Breast epithelium (tissue), 4 donors: ENCODE data around the gene NAA25. TPM values are rescaled to one million over a fixed set of nuclear protein-coding genes. Genes with fewer than 3 reads are reported as not detected.
"Not testable (repeated sequence)": the region's sequence is repeated elsewhere in the genome, so short reads cannot be mapped to it uniquely, and the experiment has no call there.

Experiments used
- DNase-seq, 2 donors: peaks; one replicate each; pipeline ENCODE4 v3.0.0-alpha.2; 2019; ENCODE audit warnings: low spot score in 2 of 2
- H3K27ac ChIP-seq, 2 donors: fragments of 200-600 bp; sonication (generic) in 1 of 2; one replicate each; pipeline ENCODE4 v1.5.1; 2016 to 2019; ENCODE audit warnings: mild to moderate bottlenecking in 1 of 2
- H3K27me3 ChIP-seq, 2 donors: fragments of 200-600 bp; sonication (generic) in 1 of 2; one replicate each; pipeline versions ENCODE4 v1.5.1 to v1.6.0; 2017 to 2019; ENCODE audit warnings: control low read depth in 1 of 2, mild to moderate bottlenecking in 1 of 2
- H3K36me3 ChIP-seq: fragments of 200-600 bp; one replicate; pipeline ENCODE4 v1.5.1; 2019
- H3K4me1 ChIP-seq, 2 donors: fragments of 200-600 bp; sonication (generic); one replicate each; pipeline ENCODE4 v1.5.1; 2016 to 2019; ENCODE audit warnings: control low read depth in 1 of 2
- H3K4me3 ChIP-seq, 3 donors: fragments of 200-600 bp; sonication (generic); 1 replicate in 2 of 3; 2 replicates in 1 of 3; pipeline ENCODE4 v1.5.1; 2016 to 2019; ENCODE audit warnings: mild to moderate bottlenecking in 3 of 3, moderate library complexity in 2 of 3
- H3K9me3 ChIP-seq, 2 donors: fragments of 200-600 bp; sonication (generic) in 1 of 2; one replicate each; pipeline ENCODE4 v1.5.1; 2016 to 2019; ENCODE audit warnings: control low read depth in 1 of 2
- POLR2A ChIP-seq: fragments of 450-650 bp; IDR thresholded peaks from one replicate; pipeline ENCODE4 v1.6.1; 2016; ENCODE audit warnings: antibody characterized with exemption, mild to moderate bottlenecking, moderate library complexity
- POLR2AphosphoS5 ChIP-seq, 3 donors: sonication (generic); formaldehyde crosslinking; IDR thresholded peaks; one replicate each; pipeline ENCODE4 v1.6.1; 2017; ENCODE audit warnings: antibody characterized with exemption in 3 of 3
- intact Hi-C: fragments of 100-400 bp; cut with DNase I; formaldehyde crosslinking; loops from one replicate; pipeline ENCODE4 v1.15.1; 2023; ENCODE audit warnings: low total_unique reads
- total RNA-seq, 3 donors: library from RNA; depleted of rRNA; stranded (reverse); fragments of >200 nt; gene quantifications; one replicate each; pipeline ENCODE4 v1.1.0, GENCODE V29; 2016
- TF ChIP-seq, protein P1 (sequence below), 3 donors: fragments of 450-650 bp; IDR thresholded peaks; one replicate each; pipeline ENCODE4 v1.5.1; 2016 to 2017; ENCODE audit warnings: antibody characterized with exemption in 3 of 3, mild to moderate bottlenecking in 3 of 3, moderate library complexity in 3 of 3

The NAA25 gene
- total RNA-seq, 3 donors from 2014 or later: 16.8 to 48.3 (median 37.0) TPM

DNA sequence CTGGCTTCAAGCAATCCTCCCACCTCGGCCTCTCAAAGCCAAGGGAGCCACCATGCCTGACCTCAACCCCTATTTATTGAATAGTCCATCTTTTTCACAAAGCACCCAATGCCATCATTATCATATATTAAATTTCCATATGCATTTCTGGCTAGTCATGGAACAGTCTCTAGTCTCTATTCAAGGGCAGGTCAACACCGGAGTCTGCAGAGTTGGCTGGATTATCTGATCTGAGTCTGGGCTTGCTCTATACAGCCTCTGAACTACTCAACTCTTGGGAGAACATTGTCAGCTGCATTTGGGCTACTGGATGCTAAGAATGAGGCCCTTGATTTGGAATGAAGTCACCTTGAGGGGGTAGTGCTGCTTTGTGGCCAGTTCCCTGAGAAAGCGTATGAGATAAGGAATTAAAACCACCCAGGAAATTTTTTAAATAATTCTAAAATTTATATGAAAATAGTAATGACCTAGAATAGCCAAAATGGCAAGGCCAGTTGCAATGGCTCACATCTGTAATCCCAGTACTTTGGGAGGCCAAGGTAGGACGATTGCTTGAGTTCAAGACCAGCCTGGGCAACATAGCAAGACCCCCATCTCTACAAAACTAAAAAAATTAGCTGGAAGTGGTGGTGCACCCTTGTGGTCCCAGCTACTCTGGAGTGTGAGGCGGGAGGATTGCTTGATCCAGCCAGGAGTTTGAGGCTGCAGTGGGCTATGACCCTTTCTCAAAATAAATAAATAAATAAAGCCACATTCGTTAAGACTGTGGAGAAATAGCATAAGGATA lies 6.9 kb upstream of the NAA25 start:
- TF ChIP-seq, protein P1, sequence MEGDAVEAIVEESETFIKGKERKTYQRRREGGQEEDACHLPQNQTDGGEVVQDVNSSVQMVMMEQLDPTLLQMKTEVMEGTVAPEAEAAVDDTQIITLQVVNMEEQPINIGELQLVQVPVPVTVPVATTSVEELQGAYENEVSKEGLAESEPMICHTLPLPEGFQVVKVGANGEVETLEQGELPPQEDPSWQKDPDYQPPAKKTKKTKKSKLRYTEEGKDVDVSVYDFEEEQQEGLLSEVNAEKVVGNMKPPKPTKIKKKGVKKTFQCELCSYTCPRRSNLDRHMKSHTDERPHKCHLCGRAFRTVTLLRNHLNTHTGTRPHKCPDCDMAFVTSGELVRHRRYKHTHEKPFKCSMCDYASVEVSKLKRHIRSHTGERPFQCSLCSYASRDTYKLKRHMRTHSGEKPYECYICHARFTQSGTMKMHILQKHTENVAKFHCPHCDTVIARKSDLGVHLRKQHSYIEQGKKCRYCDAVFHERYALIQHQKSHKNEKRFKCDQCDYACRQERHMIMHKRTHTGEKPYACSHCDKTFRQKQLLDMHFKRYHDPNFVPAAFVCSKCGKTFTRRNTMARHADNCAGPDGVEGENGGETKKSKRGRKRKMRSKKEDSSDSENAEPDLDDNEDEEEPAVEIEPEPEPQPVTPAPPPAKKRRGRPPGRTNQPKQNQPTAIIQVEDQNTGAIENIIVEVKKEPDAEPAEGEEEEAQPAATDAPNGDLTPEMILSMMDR (IDR thresholded peaks at IDR 0.05): no peak
- no peak for TF ChIP-seq POLR2AphosphoS5 (IDR thresholded peaks at IDR 0.05)
- TF ChIP-seq POLR2A: no peak
- intact Hi-C loops: no loop called here
- no peaks in the 10 kb centered on the region for H3K9me3 ChIP-seq
- H3K36me3 ChIP-seq: no peaks in the 10 kb centered on the region
- no peak overlapping the region for H3K27ac ChIP-seq
- H3K27me3 ChIP-seq: no peaks in the 10 kb centered on the region
- H3K4me1 ChIP-seq: no peaks in the 10 kb centered on the region
- DNase-seq: peak in 1 of 2 donors; percentile 4
- no peak overlapping the region for H3K4me3 ChIP-seq

DNA sequence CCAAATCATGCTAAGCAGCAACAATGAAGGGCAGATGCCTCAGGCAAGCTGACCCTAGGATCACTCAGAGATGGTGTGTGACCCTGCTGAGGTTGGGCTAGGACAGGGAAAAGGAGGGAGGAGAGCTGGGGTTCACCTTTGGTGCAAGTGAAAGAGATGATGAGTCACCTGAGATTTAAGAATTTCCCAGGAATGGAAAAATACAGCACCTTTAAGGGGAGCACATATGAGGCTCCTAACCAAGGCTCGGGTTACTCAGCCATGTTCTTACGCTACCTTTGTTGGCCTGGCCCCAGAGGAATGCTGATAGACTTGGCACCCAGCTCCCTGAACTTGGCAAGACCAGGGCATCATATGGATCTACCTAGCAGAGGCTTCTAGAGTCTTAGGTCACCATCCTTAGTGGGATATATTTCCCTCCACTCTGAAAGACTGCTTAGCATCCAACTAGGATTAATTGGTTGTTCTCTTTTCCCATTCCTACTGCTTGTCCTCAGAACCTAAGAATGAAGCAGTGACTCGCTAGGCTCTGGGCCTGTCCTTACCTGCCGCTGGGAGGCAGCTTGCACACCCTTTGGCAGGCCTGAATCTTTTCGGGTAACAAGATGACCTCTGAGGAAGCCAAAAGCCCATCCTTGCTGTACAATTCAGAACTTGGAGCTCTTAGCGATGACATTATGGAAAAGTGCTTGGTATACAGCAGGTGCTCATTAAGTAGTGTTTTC lies 4.0 kb upstream of the NAA25 start:
- no peaks in the 10 kb centered on the region for H3K9me3 ChIP-seq
- intact Hi-C loops: no loop called here
- no peaks in the 10 kb centered on the region for H3K27me3 ChIP-seq
- no peaks in the 10 kb centered on the region for H3K36me3 ChIP-seq
- no peaks in the 10 kb centered on the region for H3K4me1 ChIP-seq
- DNase-seq: peak; percentile 48 to 67
- H3K4me3 ChIP-seq: no peak overlapping the region
- H3K27ac ChIP-seq: peak overlapping the region; percentile 50 to 75
- TF ChIP-seq, protein P1 (IDR thresholded peaks at IDR 0.05): no peak
- no peak for TF ChIP-seq POLR2A
- TF ChIP-seq POLR2AphosphoS5 (IDR thresholded peaks at IDR 0.05): no peak

DNA sequence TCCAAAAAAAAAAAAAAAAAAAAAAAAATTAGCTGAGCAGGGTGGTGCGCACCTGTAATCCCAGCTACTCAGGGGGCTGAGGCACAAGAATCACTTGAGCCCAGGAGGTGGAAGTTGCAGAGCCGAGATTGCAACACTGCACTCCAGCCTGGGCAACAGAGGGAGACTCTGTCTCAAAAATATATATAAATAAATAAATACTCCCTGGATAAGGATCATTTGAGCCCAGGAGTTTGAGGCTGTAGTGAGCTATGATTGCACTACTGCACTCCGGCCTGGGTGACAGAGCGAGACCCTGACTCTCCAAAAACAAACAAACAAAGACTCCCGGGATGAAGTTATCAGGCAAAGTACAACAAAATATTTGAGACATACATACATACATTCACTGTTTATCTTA lies 3.3 kb upstream of the NAA25 start:
- intact Hi-C loops: no loop called here
- Histone ChIP-seq H3K27ac (peak overlapping the region in 1 of 2 donors; percentile 75), H3K4me3 (no peak overlapping the region), H3K27me3 (no peaks in the 10 kb centered on the region), H3K9me3 (no peaks in the 10 kb centered on the region), H3K4me1 (no peaks in the 10 kb centered on the region), H3K36me3 (no peaks in the 10 kb centered on the region)
- DNase-seq: peak in 1 of 2 donors; percentile 16
- TF ChIP-seq POLR2AphosphoS5 (IDR thresholded peaks at IDR 0.05) (no peak), POLR2A (no peak)

DNA sequence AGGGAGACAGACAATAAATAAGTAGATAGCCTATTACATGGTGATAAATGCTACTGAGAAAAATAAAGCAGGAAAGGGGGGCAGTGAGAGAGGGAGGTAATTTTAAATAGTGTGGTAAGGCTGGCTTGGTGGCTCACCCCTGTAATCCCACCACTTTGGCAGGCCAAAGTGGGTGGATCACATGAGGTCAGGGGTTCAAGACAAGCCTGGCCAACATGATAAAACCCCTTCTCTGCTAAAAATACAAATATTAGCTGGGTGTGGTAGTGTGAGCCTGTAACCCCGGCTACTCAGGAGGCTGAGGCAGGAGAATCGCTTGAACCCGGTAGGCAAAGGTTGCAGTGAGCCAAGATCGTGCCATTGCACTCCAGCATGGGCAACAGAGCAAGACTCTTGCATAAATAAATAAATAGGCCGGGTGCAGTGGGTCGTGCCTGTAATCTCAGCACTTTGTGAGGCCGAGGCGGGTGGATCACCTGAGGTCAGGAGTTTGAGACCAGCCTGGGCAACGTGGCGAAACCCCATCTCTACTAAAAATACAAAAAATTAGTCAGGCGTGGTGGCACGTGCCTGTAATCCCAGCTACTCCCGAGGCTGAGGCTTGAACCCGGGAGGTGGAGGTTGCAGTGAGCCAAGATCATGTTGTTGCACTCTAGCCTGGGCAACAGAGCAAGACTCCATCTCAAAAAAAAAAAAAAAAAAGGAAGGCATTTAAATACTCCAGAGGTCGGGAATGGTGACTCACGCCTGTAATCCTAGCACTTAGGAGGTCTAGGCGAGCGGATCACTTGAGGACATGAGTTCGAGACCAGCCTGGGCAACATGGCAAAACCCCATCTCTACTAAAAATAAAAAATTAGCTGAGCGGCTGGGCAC lies 2.4 kb upstream of the NAA25 start:
- peak in 1 of 2 donors; percentile 9 for DNase-seq
- H3K4me3 ChIP-seq: not testable (repeated sequence)

DNA sequence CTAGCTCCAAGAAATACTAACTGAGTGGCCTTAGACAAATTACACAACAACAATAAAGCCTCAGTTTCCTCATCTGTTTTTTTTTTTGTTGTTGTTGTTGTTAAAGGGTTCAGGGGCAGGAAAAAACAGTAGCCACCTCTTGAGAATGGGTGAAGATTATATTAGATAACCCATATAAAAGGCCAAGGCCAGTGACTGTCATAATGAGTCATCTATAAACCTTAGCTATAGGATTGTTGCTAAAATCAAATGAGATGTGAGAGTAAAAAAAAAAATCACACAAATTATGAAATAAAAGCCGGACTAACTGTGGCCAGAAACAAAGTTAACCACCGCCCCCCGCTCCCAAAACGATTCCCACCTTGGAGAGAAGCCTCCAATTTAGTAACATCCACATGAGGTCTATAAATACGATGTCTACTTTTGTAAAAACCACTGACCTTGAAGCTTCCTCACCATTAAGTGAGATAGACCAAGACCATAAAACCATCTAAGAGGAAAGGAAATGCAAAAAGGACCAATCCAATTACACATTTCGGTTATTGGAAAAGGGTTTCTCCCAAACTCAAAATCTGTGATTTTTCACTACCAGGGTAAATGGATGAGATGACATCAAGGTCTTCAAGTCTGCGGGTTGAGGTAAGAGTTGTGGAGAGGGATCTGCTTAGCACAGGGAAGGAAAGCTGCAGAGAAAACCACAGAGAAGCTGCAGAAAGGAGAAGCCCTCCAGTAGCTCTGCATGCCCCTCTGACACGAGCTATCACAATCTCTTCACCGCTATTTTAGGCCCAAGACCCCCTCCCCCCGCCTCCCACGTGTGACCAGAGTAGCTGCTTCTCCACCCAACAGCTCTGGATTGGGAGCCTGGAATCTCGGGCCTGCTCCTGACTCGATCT lies 1.0 kb downstream of the NAA25 start:
- DNase-seq: peak in 1 of 2 donors; percentile 17
- TF ChIP-seq POLR2AphosphoS5 (IDR thresholded peaks at IDR 0.05) (no peak), POLR2A (no peak)
- TF ChIP-seq, protein P1 (IDR thresholded peaks at IDR 0.05): no peak
- peak overlapping the region; percentile 94 to 95 for H3K27ac ChIP-seq
- no peaks in the 10 kb centered on the region for H3K4me1 ChIP-seq
- no peaks in the 10 kb centered on the region for H3K36me3 ChIP-seq
- H3K9me3 ChIP-seq: no peaks in the 10 kb centered on the region
- intact Hi-C loops: no loop called here
- H3K27me3 ChIP-seq: no peaks in the 10 kb centered on the region
- H3K4me3 ChIP-seq: peak overlapping the region; percentile 66 to 92 (median 82)

More for the DNA sequence above, 2.4 kb upstream of the NAA25 start:
- H3K36me3 ChIP-seq, H3K27me3 ChIP-seq, intact Hi-C loops, H3K27ac ChIP-seq, H3K4me1 ChIP-seq, H3K9me3 ChIP-seq: not testable (repeated sequence)
